GM04504 (cell line): ENCODE data around the gene SMIM32.

Source experiments
- DNase-seq: peaks from one replicate; pipeline ENCODE4 v3.0.0-alpha.2; 2012; ENCODE audit warnings: low read depth

Gene SMIM32

DNA sequence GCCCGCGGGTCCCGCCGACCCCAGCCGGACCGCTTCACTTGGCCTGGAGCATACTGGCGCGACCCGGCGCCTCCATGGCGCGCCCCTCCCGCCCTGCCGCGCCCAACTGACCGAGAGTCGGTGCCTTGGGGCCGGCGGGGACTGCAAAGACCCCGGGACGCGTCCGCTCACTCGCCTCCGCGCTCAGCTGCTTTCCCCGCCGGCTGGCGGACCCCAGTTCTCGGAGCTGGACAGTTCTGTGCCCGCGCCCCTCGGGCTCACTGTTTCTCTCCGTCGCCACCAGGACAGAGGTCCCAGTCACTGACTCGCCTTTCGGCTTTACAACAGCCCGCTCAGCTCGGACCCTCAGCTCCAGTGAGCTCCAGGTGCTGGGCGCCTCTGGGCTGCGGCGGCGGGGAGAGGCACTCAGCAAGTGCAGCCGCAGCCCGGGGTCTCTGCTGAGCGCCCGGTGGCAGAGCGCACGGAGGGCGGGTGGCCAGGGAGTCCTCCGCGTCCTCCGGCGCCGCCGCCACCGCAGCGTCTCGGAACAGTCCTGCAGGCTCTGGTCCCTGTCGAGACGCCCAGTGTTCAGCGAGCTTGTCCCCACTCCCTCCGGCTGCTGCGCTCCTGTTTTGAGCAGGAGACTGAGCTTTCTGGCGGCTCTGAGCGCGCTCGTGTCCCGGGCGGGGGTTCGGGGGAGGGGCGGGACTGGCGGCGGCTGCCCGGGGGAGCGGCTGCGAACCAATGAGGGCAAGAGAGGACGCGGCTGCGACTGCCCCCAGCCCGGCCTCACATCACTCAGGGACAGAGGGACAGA lies at the start of gene SMIM32:
Gene SMIM32 (minus strand): TSS at position 637 of the 796 bp plus-strand sequence. CDS start 638 bp downstream, outside the sequence.
- DNase-seq: no peak

DNA sequence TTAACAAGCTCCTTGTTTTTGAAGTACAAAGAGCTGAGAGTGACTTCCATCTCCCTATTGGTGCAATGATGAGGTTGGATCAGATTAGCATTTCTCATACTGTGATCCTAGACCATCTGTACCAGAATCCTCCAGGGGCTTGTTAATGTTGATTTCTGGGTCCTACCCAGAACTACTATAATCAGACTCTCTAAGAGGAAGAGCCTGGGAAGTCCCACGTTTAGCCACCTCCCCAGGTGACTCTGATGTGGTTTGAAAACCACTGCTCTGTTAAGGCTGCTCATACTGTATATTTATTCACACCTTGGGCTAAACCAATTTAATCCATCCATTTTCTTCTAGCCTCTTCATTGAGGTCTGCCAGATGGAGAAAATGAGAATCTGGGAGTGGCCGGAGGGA lies 49.6 kb upstream of the SMIM32 start:
- no peak for DNase-seq

- DNase-seq: no peak
These were observed 49.2 kb upstream of the SMIM32 start for GRCh38 chr5:136242136-136242535.

DNA sequence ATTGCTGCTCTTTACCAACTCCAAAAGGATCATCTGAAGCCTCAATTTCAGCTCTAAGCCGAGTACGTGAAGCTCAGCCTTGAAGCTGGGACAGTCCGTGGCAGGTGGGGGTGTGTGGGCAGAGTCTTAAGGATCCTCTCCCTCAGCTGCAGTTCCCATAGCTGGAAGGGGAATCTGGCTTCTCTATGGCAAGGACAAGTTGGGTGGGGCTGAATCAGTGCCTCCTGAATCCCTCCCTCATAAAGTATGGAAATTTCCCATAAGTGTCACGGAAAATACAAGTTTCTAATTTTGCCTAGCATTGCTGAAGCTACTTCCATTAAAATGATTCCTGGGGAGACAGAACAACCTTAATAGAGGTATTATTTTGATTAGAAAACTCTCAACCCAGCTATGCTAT lies 47.9 kb upstream of the SMIM32 start:
- DNase-seq: no peak

DNA sequence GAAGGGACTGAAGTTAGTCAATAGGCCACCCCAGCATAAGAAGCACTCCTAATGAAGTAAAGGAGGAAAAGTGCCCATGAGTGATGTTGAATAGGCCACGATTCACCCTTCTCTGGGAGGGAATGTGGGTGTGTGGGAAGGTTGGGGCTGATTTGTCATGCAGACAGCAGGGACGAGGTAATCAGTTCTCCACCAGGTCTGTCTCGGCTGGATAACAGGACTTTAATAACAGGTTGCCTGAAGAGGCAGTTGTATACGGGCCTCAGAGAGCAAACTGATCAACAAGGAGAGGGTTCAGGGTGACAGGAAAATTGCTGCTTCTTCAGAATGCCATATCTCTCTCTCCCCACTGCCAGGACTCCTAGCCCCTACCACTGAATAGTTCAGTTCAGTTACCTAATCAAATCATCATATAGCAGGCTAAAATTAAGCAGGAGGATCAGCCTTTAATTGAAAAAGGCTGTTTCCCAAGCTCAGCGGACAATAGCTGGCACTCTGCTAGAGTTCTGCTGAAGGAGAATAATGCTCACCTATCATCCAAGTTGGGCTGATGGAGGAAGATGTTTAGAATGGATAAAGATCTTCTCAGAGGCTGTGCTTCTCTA lies 43.6 kb upstream of the SMIM32 start:
- DNase-seq: no peak

DNA sequence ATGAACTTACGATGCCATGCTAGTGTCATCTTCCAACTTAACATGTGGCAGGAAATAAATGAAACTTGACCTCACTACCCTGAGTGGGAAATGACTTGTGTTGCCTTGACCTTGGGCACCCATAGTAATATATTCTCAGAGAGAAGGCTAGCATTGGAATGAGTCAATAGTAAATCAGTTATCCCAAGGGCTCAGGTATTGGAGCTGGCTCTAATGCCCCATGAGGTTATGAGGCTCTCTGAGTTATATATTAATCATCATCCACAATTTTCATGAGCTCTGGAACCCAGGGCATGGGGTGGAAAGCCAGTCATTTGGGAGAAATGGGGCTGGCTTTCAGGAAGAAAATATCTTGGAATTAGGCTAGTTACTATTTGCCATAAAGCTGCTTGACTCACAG lies 42.4 kb upstream of the SMIM32 start:
- DNase-seq: no peak

DNA sequence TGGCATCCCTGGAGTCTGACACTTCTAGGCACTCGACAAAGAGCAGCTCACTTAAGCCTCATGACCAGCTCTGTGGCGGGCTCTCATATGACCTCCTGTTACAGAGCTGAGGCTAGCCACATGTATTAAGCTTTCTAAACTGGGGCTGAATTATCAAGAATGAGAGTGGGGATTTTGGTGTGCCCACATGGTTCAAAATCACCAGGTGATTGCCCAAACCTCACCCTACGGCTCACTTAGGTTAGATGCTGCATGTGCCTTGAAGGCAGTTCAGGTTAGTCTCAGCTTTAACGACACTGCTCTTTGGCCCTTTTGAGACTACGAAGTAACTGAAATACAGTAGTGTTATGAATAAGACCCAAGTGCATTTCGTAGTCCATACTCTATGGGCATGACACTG lies 39.4 kb upstream of the SMIM32 start:
- DNase-seq: no peak

DNA sequence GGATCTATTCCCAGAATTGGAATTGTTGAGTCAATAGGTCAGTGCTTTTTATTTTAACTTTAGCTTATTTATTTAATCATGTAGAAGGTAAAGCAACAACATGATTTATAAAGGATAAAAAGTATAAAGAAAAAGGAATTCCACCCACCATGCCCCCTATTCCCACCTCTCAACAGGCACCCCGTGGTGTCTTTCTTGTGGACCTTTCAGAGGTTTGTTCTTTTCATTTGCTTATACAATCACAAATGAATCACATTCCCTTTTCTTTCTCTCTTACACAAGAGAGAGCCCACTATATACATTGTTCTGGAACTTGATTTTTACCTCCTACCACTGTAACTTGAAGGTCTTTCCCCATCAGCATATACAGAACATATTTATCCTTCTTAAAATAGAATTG lies 37.2 kb upstream of the SMIM32 start:
- DNase-seq: no peak

DNA sequence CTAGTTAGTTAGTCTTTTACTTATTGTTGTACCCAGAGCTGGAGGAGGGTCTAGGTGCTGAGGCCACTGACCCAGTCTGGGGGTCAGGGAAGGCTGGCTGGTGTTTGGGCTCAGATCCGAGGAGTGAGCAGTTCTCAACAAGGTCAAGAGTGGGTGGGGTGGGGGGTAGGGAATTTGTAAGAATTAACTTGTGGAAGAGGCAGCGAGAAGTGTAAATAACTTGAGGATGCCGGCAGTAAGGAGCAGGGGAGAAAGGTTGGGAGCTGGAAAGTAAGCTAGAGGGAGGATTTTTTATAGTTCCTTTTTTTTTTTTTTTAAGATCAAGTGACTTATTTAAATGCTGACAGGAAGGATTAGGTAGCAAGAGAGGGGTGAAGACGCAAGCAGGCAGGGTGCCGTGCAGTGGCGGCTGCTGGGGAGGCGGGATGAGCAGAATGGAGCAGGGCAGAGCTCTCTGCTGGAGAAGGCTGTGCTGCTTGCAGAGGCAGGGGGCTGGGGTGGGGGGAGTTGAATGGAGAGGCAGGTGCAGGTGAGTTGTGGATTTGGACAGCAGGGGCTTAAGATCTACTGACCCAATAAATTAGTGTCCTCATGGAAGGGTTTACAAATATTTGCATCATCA lies 35.3 kb upstream of the SMIM32 start:
- DNase-seq: no peak

DNA sequence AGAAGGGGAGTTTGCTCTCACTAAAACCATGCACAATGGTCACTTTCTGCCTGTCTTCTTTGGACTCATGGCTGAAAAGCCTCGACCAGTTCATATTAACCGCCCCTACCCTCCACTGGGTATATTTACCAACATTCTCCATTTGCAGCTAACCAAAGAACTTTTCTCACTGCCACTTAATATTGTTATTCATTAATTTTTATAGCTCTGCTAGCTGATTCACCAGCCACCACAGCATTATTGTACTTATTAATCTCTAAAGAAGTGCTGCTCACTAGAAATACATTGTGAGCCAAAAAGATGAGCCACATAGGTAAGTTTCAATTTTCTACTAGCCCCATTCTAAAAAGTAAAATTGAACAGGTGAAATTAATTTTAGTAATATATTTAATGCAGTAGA lies 33.4 kb upstream of the SMIM32 start:
- DNase-seq: no peak

DNA sequence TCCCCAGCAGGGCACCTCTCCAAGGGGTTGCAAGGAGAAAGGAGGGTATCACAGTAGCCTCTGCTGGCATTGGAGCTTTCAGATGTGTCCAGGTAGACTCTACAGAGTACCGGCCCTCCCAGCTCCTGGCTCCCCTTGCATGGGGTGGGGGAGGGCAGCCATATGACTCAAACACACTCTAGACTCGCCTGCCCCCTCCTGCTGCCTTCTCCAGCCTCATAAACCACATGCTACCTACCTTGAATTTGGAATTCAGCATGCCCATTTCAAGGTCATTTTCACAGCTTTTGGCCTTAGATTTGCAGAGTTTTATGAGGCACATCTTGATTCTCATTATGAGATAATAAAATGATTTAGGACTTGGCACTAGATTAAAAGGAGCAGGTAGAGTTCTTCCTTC lies 32.8 kb upstream of the SMIM32 start:
- no peak for DNase-seq

- no peak for DNase-seq
These were observed 29.7 kb upstream of the SMIM32 start for GRCh38 chr5:136222580-136223235.

DNA sequence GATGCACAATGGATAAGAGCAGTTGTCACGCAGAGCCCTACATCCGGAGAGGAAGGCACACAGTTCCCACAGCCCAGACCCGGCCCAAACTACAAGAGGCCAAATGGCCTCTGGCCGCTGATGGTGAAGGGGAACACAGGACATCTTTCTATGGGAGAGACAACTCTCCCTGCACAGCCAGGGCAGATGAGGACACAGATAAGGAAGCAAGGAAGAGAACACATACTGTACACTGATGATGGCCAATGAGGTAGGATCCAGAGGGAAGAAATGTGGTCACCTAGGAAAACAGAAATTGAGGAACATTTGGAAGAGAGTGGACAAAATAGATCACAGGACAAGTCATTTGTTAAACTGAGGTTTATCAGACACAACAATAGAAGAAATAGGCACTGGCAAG lies 28.4 kb upstream of the SMIM32 start:
- no peak for DNase-seq

GRCh38 chr5:136216230-136216629 lies 23.3 kb upstream of the SMIM32 start:
- DNase-seq: no peak

- DNase-seq: no peak
These were observed 22.9 kb upstream of the SMIM32 start for GRCh38 chr5:136215812-136216211.

DNA sequence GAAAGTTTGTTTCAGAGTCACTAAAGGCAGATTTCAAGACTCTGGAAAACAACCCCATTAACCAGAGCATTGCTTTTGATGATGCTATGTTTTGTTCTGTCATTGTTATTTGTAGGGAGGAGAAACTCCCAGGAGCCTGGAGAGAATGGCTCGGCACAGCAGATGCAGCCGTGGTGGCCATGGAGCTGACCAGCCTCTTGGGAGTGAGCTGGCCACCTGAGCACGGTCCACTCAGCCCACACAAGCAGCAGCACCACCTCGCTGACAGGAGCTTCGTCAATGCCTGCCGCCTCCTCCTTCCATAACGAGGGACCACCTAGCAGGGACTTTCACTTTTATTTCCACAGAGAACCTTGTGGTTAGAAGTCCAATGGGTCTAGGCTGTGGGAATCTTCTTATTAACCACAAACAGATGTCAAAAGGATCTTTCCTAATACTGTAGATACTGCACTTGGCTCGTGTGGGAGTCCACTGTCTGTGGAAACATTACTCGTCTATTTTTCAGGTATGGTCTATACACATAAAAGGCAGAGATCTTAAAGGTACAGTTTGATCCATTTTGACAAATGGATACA lies 21.0 kb upstream of the SMIM32 start:
- no peak for DNase-seq

- no peak for DNase-seq
These were observed 19.3 kb upstream of the SMIM32 start for GRCh38 chr5:136212252-136212721.

GRCh38 chr5:136211282-136212040 lies 18.5 kb upstream of the SMIM32 start:
- DNase-seq: no peak

DNA sequence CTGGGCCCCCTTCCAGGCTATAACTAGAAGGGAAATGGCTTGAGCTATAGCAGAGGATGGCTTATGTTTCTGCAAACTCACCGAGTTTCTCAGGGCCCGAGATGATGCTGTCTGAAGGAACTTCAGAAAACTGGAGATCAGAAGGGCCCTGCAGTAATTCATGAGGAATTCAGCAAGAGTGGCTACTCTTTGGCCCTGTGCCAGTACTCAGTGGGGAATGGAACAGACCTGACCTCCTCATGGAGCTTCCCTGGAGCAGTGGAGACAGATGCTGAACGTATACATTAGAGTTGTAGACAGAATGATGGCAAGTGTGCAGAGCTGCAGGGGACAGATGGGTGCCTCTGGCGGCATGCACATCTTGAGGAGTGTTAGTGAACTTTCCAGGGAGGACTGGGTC lies 17.3 kb upstream of the SMIM32 start:
- DNase-seq: no peak

DNA sequence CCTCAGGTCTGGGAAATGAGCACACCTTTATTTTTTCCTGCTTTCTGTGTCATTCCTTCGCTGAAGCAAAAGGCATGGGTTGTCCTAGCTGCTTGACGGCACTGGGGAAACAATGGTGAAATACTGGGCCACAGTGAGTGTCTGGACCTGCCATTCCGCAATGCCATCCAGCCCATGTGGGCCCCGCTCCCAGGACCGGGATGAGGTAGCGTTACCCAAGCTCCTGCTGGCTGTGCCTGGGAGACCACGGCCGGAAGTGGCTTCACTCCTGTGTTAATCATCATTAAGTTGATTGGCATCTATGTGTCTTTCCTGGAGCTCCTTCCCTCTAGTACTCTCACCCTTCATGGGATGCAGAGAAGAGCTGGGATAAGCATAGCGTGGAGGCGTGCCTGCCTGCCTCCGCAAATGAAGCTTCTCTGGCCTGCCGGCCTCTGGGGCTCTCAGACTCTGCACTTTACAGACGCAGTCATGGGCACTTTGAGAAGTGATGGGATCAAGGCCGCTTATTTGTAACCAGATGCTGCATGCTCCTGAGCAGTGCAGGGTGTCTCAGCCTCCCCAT lies 16.5 kb upstream of the SMIM32 start:
- no peak for DNase-seq

DNA sequence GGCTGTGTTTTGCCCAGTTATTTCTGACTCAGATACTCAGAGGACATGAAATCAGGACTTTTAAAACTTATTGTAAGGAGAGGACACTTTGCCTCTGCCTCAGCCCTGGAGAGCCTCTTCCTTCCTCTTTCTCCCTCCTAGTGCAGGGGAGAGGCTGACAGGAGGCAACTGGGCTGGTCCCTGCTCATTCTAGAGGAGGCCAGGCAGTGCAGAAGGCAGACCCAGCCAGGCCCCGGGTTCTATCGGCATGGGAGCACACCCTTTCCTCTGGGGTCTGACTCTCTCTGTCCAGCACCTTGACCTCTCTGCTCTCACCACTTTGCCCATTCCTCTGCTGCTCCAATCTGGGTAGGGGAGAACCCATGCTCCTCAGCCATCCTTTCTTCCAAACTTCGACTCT lies 16.0 kb upstream of the SMIM32 start:
- DNase-seq: no peak
